WERI-Rb-1 (cell line): ENCODE measurements around the gene SLC43A1.
A peak's percentile ranks its signal among the peaks of the same experiment; 100 is the strongest.

Source experiments
- DNase-seq: peaks from one replicate; pipeline ENCODE4 v3.0.0-alpha.2; 2020
- H3K27ac ChIP-seq: fragments of 250-450 bp; sonication (Bioruptor Pico); 2 replicates; pipeline ENCODE4 v1.5.1; 2020; ENCODE audit warnings: mild to moderate bottlenecking, moderate library complexity
- H3K27me3 ChIP-seq: fragments of 250-450 bp; sonication (Bioruptor Pico); 2 replicates; pipeline ENCODE4 v1.5.1; 2021; ENCODE audit warnings: mild to moderate bottlenecking, low read depth, moderate library complexity; ENCODE audit not compliant: insufficient read depth, severe bottlenecking
- H3K36me3 ChIP-seq: fragments of 250-450 bp; sonication (Bioruptor Pico); 2 replicates; pipeline ENCODE4 v1.5.1; 2020; ENCODE audit warnings: mild to moderate bottlenecking, moderate library complexity
- H3K4me3 ChIP-seq: 2 replicates; pipeline ENCODE4 v1.5.1; 2011; ENCODE audit warnings: low read depth, mild to moderate bottlenecking, control low read depth, low read length
- H3K9me3 ChIP-seq: fragments of 250-450 bp; sonication (Bioruptor Pico); 2 replicates; pipeline ENCODE4 v1.5.1; 2021; ENCODE audit warnings: mild to moderate bottlenecking, moderate library complexity; ENCODE audit not compliant: severe bottlenecking
- CTCF ChIP-seq: IDR thresholded peaks from 2 replicates; pipeline ENCODE4 v1.5.1; 2011; ENCODE audit warnings: low read depth, mild to moderate bottlenecking, control low read depth, inconsistent platforms, low read length

SLC43A1 gene

GRCh38 chr11:57499983-57500461 lies 15.5 kb downstream of the SLC43A1 start:
- no peak for TF ChIP-seq CTCF
- no peaks in the 10 kb centered on the region for H3K36me3 ChIP-seq
- peak overlapping the region; percentile 30 for H3K4me3 ChIP-seq
- no peak for DNase-seq
- H3K9me3 ChIP-seq, result no peaks in the 10 kb centered on the region
- H3K27me3 ChIP-seq, result no peaks in the 10 kb centered on the region
- H3K27ac ChIP-seq, result peak overlapping the region; percentile 69

- Histone ChIP-seq H3K4me3 (peak overlapping the region; percentile 30), H3K9me3 (no peaks in the 10 kb centered on the region), H3K27me3 (no peaks in the 10 kb centered on the region), H3K36me3 (no peaks in the 10 kb centered on the region), H3K27ac (peak overlapping the region; percentile 71)
- TF ChIP-seq CTCF, result no peak
- peak; percentile 98 for DNase-seq
These were observed 16.0 kb downstream of the SLC43A1 start for GRCh38 chr11:57499413-57499982.

- H3K36me3 ChIP-seq, result no peaks in the 10 kb centered on the region
- H3K27ac ChIP-seq, result no peak overlapping the region
- H3K9me3 ChIP-seq, result no peaks in the 10 kb centered on the region
- H3K27me3 ChIP-seq, result no peaks in the 10 kb centered on the region
- H3K4me3 ChIP-seq, result no peak overlapping the region
- TF ChIP-seq CTCF, result no peak
- DNase-seq, result no peak
These were observed 17.0 kb downstream of the SLC43A1 start for GRCh38 chr11:57498540-57498939.

GRCh38 chr11:57497303-57498247 lies 17.9 kb downstream of the SLC43A1 start:
- no peak for TF ChIP-seq CTCF
- Histone ChIP-seq H3K9me3 (no peaks in the 10 kb centered on the region), H3K36me3 (no peaks in the 10 kb centered on the region), H3K27ac (no peak overlapping the region), H3K27me3 (no peaks in the 10 kb centered on the region), H3K4me3 (no peak overlapping the region)
- DNase-seq, result no peak

GRCh38 chr11:57496109-57496820 lies 19.2 kb downstream of the SLC43A1 start:
- no peak for TF ChIP-seq CTCF
- H3K27me3 ChIP-seq, result no peaks in the 10 kb centered on the region
- peak overlapping the region; percentile 67 for H3K27ac ChIP-seq
- no peaks in the 10 kb centered on the region for H3K9me3 ChIP-seq
- peak; percentile 62 for DNase-seq
- no peaks in the 10 kb centered on the region for H3K36me3 ChIP-seq
- H3K4me3 ChIP-seq, result no peak overlapping the region
